Heart left ventricle (tissue), 16 donors: ENCODE measurements around the gene TGFBR1. TPM values are rescaled to one million over a fixed set of nuclear protein-coding genes. Genes with fewer than 3 reads are reported as not detected.

Source experiments
- ATAC-seq, 4 donors: fragments of 200-7000 bp; cut with Tn5 transposase; one replicate each; pipeline ENCODE4 v1.9.1; 2020 to 2022; ENCODE audit warnings: moderate library complexity in 4 of 4, mild to moderate bottlenecking in 3 of 4, moderate number of reproducible peaks in 1 of 4
- DNase-seq, 5 donors: peaks; one replicate each; pipeline ENCODE4 v3.0.0-alpha.2; 2020
- H3K27ac ChIP-seq, 12 donors: fragments of 200-600 bp; sonication (generic) in 4 of 12; one replicate each; pipeline versions ENCODE4 v1.5.0 to v1.8.0; 2016 to 2022; ENCODE audit warnings: mild to moderate bottlenecking in 2 of 12
- H3K27me3 ChIP-seq, 9 donors: fragments of 200-600 bp; sonication (generic) in 2 of 9; one replicate each; pipeline versions ENCODE4 v1.5.1 to v1.8.0; 2016 to 2022; ENCODE audit warnings: mild to moderate bottlenecking in 3 of 9
- H3K36me3 ChIP-seq, 9 donors: fragments of 200-600 bp; sonication (generic) in 2 of 9; one replicate each; pipeline versions ENCODE4 v1.5.0 to v1.8.0; 2018 to 2022; ENCODE audit warnings: mild to moderate bottlenecking in 2 of 9
- H3K4me1 ChIP-seq, 12 donors: fragments of 200-600 bp; sonication (generic) in 4 of 12; one replicate each; pipeline versions ENCODE4 v1.5.0 to v1.8.0; 2016 to 2022; ENCODE audit warnings: mild to moderate bottlenecking in 3 of 12
- H3K4me3 ChIP-seq, 12 donors: fragments of 200-600 bp; sonication (generic) in 4 of 12; one replicate each; pipeline versions ENCODE4 v1.5.0 to v1.8.0; 2017 to 2022; ENCODE audit warnings: mild to moderate bottlenecking in 9 of 12, moderate library complexity in 4 of 12
- H3K9me3 ChIP-seq, 12 donors: fragments of 200-600 bp; sonication (generic) in 4 of 12; one replicate each; pipeline versions ENCODE4 v1.5.0 to v1.8.0; 2016 to 2022; ENCODE audit warnings: mild to moderate bottlenecking in 1 of 12
- CTCF ChIP-seq, 12 donors: fragments of 200-600 bp; sonication (generic) in 4 of 12; IDR thresholded peaks; one replicate each; pipeline versions ENCODE4 v1.5.0 to v1.8.0; 2018 to 2022; ENCODE audit warnings: antibody characterized with exemption in 12 of 12, mild to moderate bottlenecking in 5 of 12
- POLR2A ChIP-seq, 2 donors: fragments of 450-650 bp; IDR thresholded peaks; one replicate each; pipeline ENCODE4 v1.6.1; 2017; ENCODE audit warnings: antibody characterized with exemption in 2 of 2, mild to moderate bottlenecking in 2 of 2, moderate library complexity in 2 of 2
- WGBS, 4 donors: extraction: QIAGEN DNeasy Blood & Tissue Kit in 2 of 4; methylation state at CpG; one replicate each; pipeline versions ENCODE4 v1.1.5 to v1.1.7; 2013 to 2018; 5-methylcytosine and 5-hydroxymethylcytosine counted together
- intact Hi-C, 10 donors: fragments of 100-400 bp; cut with DNase I; formaldehyde crosslinking; loops; one replicate each; pipeline versions ENCODE4 v1.11.1 to v1.14.2; 2022
- polyA plus RNA-seq, 2 donors: library from polyadenylated mRNA; stranded (reverse); fragments of 200-250 nt; gene quantifications; one replicate each; pipeline ENCODE4 v1.2.3, GENCODE V29; 2013
- total RNA-seq, 9 donors: library from RNA; depleted of rRNA in 2 of 9; stranded (reverse); fragments of >200 nt in 2 of 9; fragmentation: NEBNext Ultra II Directional in 3 of 9; extraction: Animal tissue kit (Norgen Biotek cat#: 25700) in 3 of 9; gene quantifications; one replicate each; pipeline versions ENCODE4 v1.1.0 to v1.2.4, GENCODE V29; 2016 to 2023
- donor health status: ischemic (EF 13 %, LVEDD 7.1; RV severe dilation, severe dysfunction).
- donor health status: healthy with polysubstance abuse.
- donor health status: DM: no; HTN: yes; CAD: no.
- donor health status: DM: no; HTN: no; CAD: no.
- donor health status: ischemic (EF 25% LVEDD 6.9; RV normal size, moderate dysfunction).
- donor health status: ischemic (EF 25% LVEDD 5.7; RV mildly dilated, moderate dysfunction).
- donor health status: healthy.
- donor health status: DM: yes; HTN: yes; CAD: no.
- donor health status: ischemic (EF 35%, LVEDD 5.7; RV mildly dilated, moderate dysfunction).
- donor health status: nonischemic (EF 11% LVEDD 7.7; RV severe dilation, severe dysfunction).
- donor health status: DM: yes; HTN: yes; CAD: no.
- donor health status: PGD.
- donor health status: ischemic (EF 29% LVEDD 5.4; RV normal size, mild dysfunction).
- donor health status: nonischemic (EF 23%, LVEDD 6.1; RV moderate dilation, normal function).

The TGFBR1 gene
- total and polyA plus RNA-seq, 11 donors = 3.8 to 41.0 (median 13.8) TPM

GRCh38 chr9:99124534-99125255 is 19.8 kb downstream of the TGFBR1 start:
- Histone ChIP-seq H3K4me1 (peaks cover 0 to 85% (median 26%) of the 10 kb centered on the region in 12 donors), H3K36me3 (peaks cover 0 to 7% (median 0%) of the 10 kb centered on the region in 9 donors)
- 92 to 98% (median 94%) methylated on average over 3 of the region's 3 CpGs for WGBS, 4 donors

GRCh38 chr9:99125446-99125845 is 20.5 kb downstream of the TGFBR1 start:
- peaks cover 0 to 85% (median 20%) of the 10 kb centered on the region in 12 donors for H3K4me1 ChIP-seq
- ATAC-seq = no peak

More at GRCh38 chr9:99124534-99125255, 19.8 kb downstream of the TGFBR1 start:
- intact Hi-C loops = no loop called here
- Histone ChIP-seq H3K27me3 (no peaks in the 10 kb centered on the region), H3K4me3 (no peak overlapping the region), H3K9me3 (no peaks in the 10 kb centered on the region), H3K27ac (no peak overlapping the region)
- TF ChIP-seq POLR2A (IDR thresholded peaks at IDR 0.05) (no peak), CTCF (IDR thresholded peaks at IDR 0.05) (no peak)
- DNase-seq = no peak
- no peak for ATAC-seq

GRCh38 chr9:99126312-99126711 is 21.4 kb downstream of the TGFBR1 start:
- no peak for TF ChIP-seq POLR2A (IDR thresholded peaks at IDR 0.05)
- TF ChIP-seq CTCF (IDR thresholded peaks at IDR 0.05) = no peak
- no peaks in the 10 kb centered on the region for H3K27me3 ChIP-seq
- peaks cover 0 to 77% (median 12%) of the 10 kb centered on the region in 12 donors for H3K4me1 ChIP-seq
- H3K36me3 ChIP-seq = peaks cover 0 to 16% (median 0%) of the 10 kb centered on the region in 9 donors
- H3K9me3 ChIP-seq = no peaks in the 10 kb centered on the region
- ATAC-seq (no peak), DNase-seq (no peak)
- WGBS, 4 donors = 93 to 98% (median 94%) methylated on average over 2 of the region's 2 CpGs
- no peak overlapping the region for H3K27ac ChIP-seq
- intact Hi-C loops = no loop called here
- no peak overlapping the region for H3K4me3 ChIP-seq

More at GRCh38 chr9:99125446-99125845, 20.5 kb downstream of the TGFBR1 start:
- WGBS, 4 donors = 92 to 97% (median 94%) methylated on average over 1 of the region's 1 CpG
- intact Hi-C loops = no loop called here
- Histone ChIP-seq H3K27ac (no peak overlapping the region), H3K36me3 (peaks cover 0 to 11% (median 0%) of the 10 kb centered on the region in 9 donors), H3K9me3 (no peaks in the 10 kb centered on the region), H3K27me3 (no peaks in the 10 kb centered on the region), H3K4me3 (no peak overlapping the region)
- TF ChIP-seq POLR2A (IDR thresholded peaks at IDR 0.05) (no peak), CTCF (IDR thresholded peaks at IDR 0.05) (no peak)
- DNase-seq = no peak

- Histone ChIP-seq H3K27me3 (no peaks in the 10 kb centered on the region), H3K4me1 (peaks cover 0 to 65% (median 8%) of the 10 kb centered on the region in 12 donors), H3K27ac (no peak overlapping the region), H3K36me3 (peaks cover 0 to 21% (median 3%) of the 10 kb centered on the region in 9 donors), H3K4me3 (no peak overlapping the region), H3K9me3 (no peaks in the 10 kb centered on the region)
- 84 to 97% (median 95%) methylated on average over 3 of the region's 3 CpGs for WGBS, 4 donors
- no peak for TF ChIP-seq POLR2A (IDR thresholded peaks at IDR 0.05)
- TF ChIP-seq CTCF (IDR thresholded peaks at IDR 0.05) = no peak
- ATAC-seq = no peak
- intact Hi-C loops = no loop called here
- DNase-seq = no peak
These were observed 22.6 kb downstream of the TGFBR1 start for GRCh38 chr9:99127356-99128132.
